Panc1 (cell line): ENCODE data around the gene KRT72. TPM values are rescaled to one million over a fixed set of nuclear protein-coding genes. Genes with fewer than 3 reads are reported as not detected.

Experiments
- ATAC-seq: fragments of 200-7000 bp; cut with Tn5 transposase; 2 replicates; pipeline ENCODE4 v1.9.1; 2020; ENCODE audit warnings: mild to moderate bottlenecking, moderate library complexity
- BruUV-seq: library from RNA; stranded (reverse); fragments of 400-500 nt; replicated peaks from 2 replicates; lab custom pipeline; 2021; lab: Mats Ljungman, UMichigan
- CTCF ChIA-PET: fragments of 300-600 bp; sonication (Branson Sonifier 250); formaldehyde crosslinking; loops from one replicate; lab custom pipeline; 2022; ENCODE audit warnings: antibody characterized with exemption; lab: Charles Lee
- POLR2A ChIA-PET: fragments of 300-600 bp; sonication (Branson Sonifier 250); formaldehyde crosslinking; loops from one replicate; lab custom pipeline; 2022; ENCODE audit warnings: antibody characterized with exemption; lab: Charles Lee
- DNase-seq: peaks from one replicate; pipeline ENCODE4 v3.0.0-alpha.2; 2010; ENCODE audit warnings: low read depth, low spot score
- H3K27ac ChIP-seq: 2 replicates; pipeline ENCODE4 v1.5.1; 2011; ENCODE audit warnings: mild to moderate bottlenecking, low read length, inconsistent platforms
- H3K27me3 ChIP-seq: fragments of 200-500 bp; sonication (Bioruptor generic); 2 replicates; pipeline ENCODE4 v1.6.0; 2014; ENCODE audit warnings: low read length, inconsistent platforms; ENCODE audit not compliant: control insufficient read depth, insufficient read depth
- H3K36me3 ChIP-seq: fragments of 200-500 bp; sonication (Bioruptor generic); 2 replicates; pipeline ENCODE4 v1.5.1; 2014; ENCODE audit warnings: inconsistent platforms, mild to moderate bottlenecking, low read length, moderate library complexity; ENCODE audit not compliant: control insufficient read depth, insufficient read depth
- H3K4me1 ChIP-seq: 2 replicates; pipeline ENCODE4 v1.5.1; 2011; ENCODE audit warnings: inconsistent platforms, mild to moderate bottlenecking, low read length, moderate library complexity; ENCODE audit not compliant: control insufficient read depth, insufficient read depth
- H3K4me3 ChIP-seq, 2 experiments: 2 replicates each; pipeline ENCODE4 v1.5.1; 2011 to 2012; ENCODE audit warnings: low read depth in 2 of 2, low read length in 2 of 2, mild to moderate bottlenecking in 2 of 2, inconsistent platforms in 1 of 2, moderate library complexity in 1 of 2
- H3K9me3 ChIP-seq: fragments of 200-500 bp; sonication (Bioruptor generic); 2 replicates; pipeline ENCODE4 v1.5.1; 2014; ENCODE audit warnings: low read depth, mild to moderate bottlenecking, inconsistent platforms, low read length, moderate library complexity; ENCODE audit not compliant: control insufficient read depth, insufficient read depth
- POLR2AphosphoS5 ChIP-seq: IDR thresholded peaks from 2 replicates; pipeline ENCODE4 v1.6.1; 2012; ENCODE audit warnings: mild to moderate bottlenecking, low read depth, low read length, moderate library complexity
- REST ChIP-seq, 2 experiments: IDR thresholded peaks; 2 replicates each; pipeline ENCODE4 v1.6.1; 2011 to 2012; ENCODE audit warnings: low read depth in 2 of 2, control low read depth in 1 of 2, low read length in 1 of 2, mild to moderate bottlenecking in 1 of 2, moderate library complexity in 1 of 2; ENCODE audit not compliant: insufficient read depth in 1 of 2
- SIN3A ChIP-seq: IDR thresholded peaks from 2 replicates; pipeline ENCODE4 v1.6.1; 2012; ENCODE audit warnings: low read depth, mild to moderate bottlenecking, low read length, moderate library complexity, borderline replicate concordance; ENCODE audit not compliant: insufficient read depth
- TCF7L2 ChIP-seq: IDR thresholded peaks from 2 replicates; pipeline ENCODE4 v1.6.1; 2011; ENCODE audit warnings: mild to moderate bottlenecking, low read depth, low read length, inconsistent platforms
- in situ Hi-C: cut with HindIII; loops from 2 replicates; pipeline ENCODE4 v1.10.0; 2016; ENCODE audit warnings: low sequenced_read_pairs, low pct_unique_long_range_greater_than_20kb
- intact Hi-C: fragments of 100-400 bp; cut with micrococcal nuclease; formaldehyde crosslinking; loops from one replicate; pipeline ENCODE4 v1.10.0; 2022; ENCODE audit not compliant: unreplicated experiment
- total RNA-seq: library from RNA; stranded (reverse); gene quantifications from one replicate; pipeline ENCODE4 v1.2.1, GENCODE V29; 2021; ENCODE audit not compliant: unreplicated experiment
- TF ChIP-seq, protein P1 (sequence below): fragments of 450-650 bp; IDR thresholded peaks from 2 replicates; pipeline ENCODE4 v1.5.1; 2017; ENCODE audit warnings: mild to moderate bottlenecking

Gene KRT72
- total RNA-seq, 1 experiment from 2014 or later = not detected

DNA sequence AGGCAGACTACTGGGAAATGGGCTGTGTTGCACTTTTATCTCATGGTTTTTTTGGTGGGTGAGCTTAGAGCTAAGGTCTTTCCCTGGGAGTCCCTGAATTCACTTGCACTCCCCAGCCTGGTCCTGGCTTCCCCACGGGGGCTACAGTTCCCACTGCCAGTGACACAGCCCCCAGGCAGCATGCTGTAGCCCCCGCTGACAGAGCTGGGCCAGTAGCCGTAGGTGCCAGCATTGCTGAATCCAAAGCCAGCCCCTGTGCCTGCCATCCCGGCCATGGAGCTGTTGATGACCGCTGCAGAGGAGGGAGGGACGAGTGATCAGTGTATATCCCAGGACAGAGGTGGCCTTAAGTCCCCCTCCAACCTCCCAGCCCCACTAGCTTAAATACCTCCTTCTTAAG lies 6.9 kb upstream of the KRT72 start:
- TF ChIP-seq TCF7L2 = no peak
- no peak for TF ChIP-seq REST (IDR thresholded peaks at IDR 0.05; ENCODE audit: insufficient read depth in 1 of 2, low read depth in 2 of 2, low read length in 1 of 2)
- TF ChIP-seq, protein P1, sequence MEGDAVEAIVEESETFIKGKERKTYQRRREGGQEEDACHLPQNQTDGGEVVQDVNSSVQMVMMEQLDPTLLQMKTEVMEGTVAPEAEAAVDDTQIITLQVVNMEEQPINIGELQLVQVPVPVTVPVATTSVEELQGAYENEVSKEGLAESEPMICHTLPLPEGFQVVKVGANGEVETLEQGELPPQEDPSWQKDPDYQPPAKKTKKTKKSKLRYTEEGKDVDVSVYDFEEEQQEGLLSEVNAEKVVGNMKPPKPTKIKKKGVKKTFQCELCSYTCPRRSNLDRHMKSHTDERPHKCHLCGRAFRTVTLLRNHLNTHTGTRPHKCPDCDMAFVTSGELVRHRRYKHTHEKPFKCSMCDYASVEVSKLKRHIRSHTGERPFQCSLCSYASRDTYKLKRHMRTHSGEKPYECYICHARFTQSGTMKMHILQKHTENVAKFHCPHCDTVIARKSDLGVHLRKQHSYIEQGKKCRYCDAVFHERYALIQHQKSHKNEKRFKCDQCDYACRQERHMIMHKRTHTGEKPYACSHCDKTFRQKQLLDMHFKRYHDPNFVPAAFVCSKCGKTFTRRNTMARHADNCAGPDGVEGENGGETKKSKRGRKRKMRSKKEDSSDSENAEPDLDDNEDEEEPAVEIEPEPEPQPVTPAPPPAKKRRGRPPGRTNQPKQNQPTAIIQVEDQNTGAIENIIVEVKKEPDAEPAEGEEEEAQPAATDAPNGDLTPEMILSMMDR = no peak
- TF ChIP-seq POLR2AphosphoS5 = no peak
- no peak for TF ChIP-seq SIN3A
- no peaks in the 10 kb centered on the region for H3K9me3 ChIP-seq
- BruUV-seq = no TSS peak
- no peak overlapping the region for H3K27ac ChIP-seq
- H3K4me1 ChIP-seq = no peaks in the 10 kb centered on the region
- intact Hi-C loops = no loop called here
- in situ Hi-C loops = no loop called here
- ATAC-seq (no peak), DNase-seq (no peak)
- peaks cover 8% of the 10 kb centered on the region for H3K27me3 ChIP-seq
- CTCF ChIA-PET = interaction anchor here (0.6 to 1.1 kb wide), 2 partner anchors 28 to 262 kb away, joined by 3 to 11 read pairs; no protein-coding TSS in a partner anchor
- no peaks in the 10 kb centered on the region for H3K36me3 ChIP-seq
- H3K4me3 ChIP-seq = no peak overlapping the region
- POLR2A ChIA-PET = no interaction called here

- Histone ChIP-seq H3K36me3 (no peaks in the 10 kb centered on the region), H3K9me3 (no peaks in the 10 kb centered on the region), H3K4me3 (no peak overlapping the region), H3K27me3 (peaks cover 8% of the 10 kb centered on the region), H3K27ac (no peak overlapping the region), H3K4me1 (no peaks in the 10 kb centered on the region)
- BruUV-seq = no TSS peak
- in situ Hi-C loops = no loop called here
- intact Hi-C loops = no loop called here
- DNase-seq (no peak), ATAC-seq (no peak)
- POLR2A ChIA-PET = no interaction called here
- TF ChIP-seq, protein P1 = no peak
- TF ChIP-seq SIN3A = no peak
- TF ChIP-seq POLR2AphosphoS5 = no peak
- TF ChIP-seq REST (IDR thresholded peaks at IDR 0.05; ENCODE audit: insufficient read depth in 1 of 2, low read depth in 2 of 2, low read length in 1 of 2) = no peak
- TF ChIP-seq TCF7L2 = no peak
- CTCF ChIA-PET = no interaction called here
These were observed 6.1 kb upstream of the KRT72 start for GRCh38 chr12:52607314-52607713.
